ENCODE data around the gene PMPCB. TPM values are rescaled to one million over a fixed set of nuclear protein-coding genes. Genes with fewer than 3 reads are reported as not detected.
"Not testable (repeated sequence)": the region's sequence is repeated elsewhere in the genome, so short reads cannot be mapped to it uniquely, and the experiment has no call there.

Gene PMPCB
- total RNA-seq, 1 experiment from 2014 or later = 74.4 TPM

DNA sequence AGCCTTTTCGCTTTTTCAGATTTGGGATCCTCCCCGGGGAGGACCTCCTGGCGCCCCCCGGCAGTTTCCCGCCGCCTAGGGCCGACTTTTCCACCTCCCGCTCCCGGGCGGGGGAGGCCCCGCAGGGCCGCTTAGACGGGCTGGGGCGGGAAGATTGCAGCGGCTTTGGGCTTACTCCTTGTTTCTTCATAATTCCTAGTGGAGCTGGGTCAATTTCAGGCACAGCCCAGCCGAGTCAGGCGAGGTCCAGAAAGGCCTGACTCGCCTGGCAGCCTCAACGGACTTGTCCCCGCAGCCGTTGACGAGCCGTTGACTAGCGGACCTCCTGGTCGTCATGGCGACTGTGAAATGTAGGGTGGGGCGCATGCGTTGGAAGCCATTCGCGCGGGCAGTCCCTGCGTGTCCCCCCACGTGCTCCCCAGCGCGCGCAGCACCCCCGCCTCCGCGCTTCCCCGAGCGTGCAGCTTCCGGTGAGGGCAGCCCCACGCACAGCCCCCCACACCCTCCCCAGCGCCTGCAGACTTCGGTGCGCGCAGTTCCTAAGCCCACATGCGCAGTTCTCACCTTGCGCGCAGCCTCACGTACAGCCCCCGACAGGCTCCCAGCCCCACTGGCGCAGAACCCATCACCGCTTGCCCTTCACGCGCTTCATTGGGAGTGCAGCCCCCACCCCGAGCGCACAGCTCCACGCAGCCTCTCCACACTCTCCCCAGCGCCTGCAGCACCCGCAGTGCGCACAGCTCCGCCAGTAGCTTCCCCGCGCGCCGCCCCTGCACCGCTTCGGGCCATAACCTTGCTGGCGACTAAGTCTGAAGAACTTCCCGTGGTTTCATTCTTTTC is 17.1 kb upstream of the PMPCB start (continued):
- TF ChIP-seq, protein P1, sequence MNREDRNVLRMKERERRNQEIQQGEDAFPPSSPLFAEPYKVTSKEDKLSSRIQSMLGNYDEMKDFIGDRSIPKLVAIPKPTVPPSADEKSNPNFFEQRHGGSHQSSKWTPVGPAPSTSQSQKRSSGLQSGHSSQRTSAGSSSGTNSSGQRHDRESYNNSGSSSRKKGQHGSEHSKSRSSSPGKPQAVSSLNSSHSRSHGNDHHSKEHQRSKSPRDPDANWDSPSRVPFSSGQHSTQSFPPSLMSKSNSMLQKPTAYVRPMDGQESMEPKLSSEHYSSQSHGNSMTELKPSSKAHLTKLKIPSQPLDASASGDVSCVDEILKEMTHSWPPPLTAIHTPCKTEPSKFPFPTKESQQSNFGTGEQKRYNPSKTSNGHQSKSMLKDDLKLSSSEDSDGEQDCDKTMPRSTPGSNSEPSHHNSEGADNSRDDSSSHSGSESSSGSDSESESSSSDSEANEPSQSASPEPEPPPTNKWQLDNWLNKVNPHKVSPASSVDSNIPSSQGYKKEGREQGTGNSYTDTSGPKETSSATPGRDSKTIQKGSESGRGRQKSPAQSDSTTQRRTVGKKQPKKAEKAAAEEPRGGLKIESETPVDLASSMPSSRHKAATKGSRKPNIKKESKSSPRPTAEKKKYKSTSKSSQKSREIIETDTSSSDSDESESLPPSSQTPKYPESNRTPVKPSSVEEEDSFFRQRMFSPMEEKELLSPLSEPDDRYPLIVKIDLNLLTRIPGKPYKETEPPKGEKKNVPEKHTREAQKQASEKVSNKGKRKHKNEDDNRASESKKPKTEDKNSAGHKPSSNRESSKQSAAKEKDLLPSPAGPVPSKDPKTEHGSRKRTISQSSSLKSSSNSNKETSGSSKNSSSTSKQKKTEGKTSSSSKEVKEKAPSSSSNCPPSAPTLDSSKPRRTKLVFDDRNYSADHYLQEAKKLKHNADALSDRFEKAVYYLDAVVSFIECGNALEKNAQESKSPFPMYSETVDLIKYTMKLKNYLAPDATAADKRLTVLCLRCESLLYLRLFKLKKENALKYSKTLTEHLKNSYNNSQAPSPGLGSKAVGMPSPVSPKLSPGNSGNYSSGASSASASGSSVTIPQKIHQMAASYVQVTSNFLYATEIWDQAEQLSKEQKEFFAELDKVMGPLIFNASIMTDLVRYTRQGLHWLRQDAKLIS (CRISPR knock-in tag; IDR thresholded peaks at IDR 0.05; ENCODE audit: borderline replicate concordance) = peak; percentile 59; the same call in 1 of the 2 replicates

DNA sequence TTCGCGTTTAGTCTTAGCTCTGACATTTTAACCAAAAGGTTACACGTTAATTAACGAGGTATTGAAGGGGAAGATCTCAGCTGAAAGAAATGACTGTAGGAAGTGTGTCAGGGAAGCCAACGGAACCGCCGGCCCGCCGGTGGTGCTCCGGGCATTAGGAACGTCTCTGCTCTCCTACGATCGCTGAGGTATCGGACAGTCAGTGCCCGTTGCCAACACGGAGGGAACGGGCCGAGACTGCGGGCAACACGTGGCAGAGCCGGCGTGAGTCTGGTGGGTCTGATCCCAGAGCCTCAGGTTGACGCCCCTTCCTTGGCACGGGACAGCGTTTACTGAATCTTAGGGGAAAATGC is 16.5 kb upstream of the PMPCB start:
- ATAC-seq; CTCF ChIA-PET; DNase-seq (ENCODE audit: low spot score); POLR2A ChIA-PET; H3K27ac Mint-ChIP-seq; H3K36me3 Mint-ChIP-seq; H3K9me3 Mint-ChIP-seq: not testable (repeated sequence)
- Mint-ChIP-seq H3K4me1 (peaks cover 11% of the 10 kb centered on the region), H3K27me3 (ENCODE audit: low read depth) (peaks cover 59% of the 10 kb centered on the region), H3K4me3 (peak overlapping the region; percentile 86)
- TF ChIP-seq, protein P2, sequence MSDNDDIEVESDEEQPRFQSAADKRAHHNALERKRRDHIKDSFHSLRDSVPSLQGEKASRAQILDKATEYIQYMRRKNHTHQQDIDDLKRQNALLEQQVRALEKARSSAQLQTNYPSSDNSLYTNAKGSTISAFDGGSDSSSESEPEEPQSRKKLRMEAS (CRISPR knock-in tag; IDR thresholded peaks at IDR 0.05) = 0 out of 2 replicates have a peak, but pooled peaks have one; percentile 9
- TF ChIP-seq, protein P3, sequence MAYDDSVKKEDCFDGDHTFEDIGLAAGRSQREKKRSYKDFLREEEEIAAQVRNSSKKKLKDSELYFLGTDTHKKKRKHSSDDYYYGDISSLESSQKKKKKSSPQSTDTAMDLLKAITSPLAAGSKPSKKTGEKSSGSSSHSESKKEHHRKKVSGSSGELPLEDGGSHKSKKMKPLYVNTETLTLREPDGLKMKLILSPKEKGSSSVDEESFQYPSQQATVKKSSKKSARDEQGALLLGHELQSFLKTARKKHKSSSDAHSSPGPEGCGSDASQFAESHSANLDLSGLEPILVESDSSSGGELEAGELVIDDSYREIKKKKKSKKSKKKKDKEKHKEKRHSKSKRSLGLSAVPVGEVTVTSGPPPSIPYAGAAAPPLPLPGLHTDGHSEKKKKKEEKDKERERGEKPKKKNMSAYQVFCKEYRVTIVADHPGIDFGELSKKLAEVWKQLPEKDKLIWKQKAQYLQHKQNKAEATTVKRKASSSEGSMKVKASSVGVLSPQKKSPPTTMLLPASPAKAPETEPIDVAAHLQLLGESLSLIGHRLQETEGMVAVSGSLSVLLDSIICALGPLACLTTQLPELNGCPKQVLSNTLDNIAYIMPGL (CRISPR knock-in tag; IDR thresholded peaks at IDR 0.05) = 0 out of 2 replicates have a peak, but pooled peaks have one; percentile 13

DNA sequence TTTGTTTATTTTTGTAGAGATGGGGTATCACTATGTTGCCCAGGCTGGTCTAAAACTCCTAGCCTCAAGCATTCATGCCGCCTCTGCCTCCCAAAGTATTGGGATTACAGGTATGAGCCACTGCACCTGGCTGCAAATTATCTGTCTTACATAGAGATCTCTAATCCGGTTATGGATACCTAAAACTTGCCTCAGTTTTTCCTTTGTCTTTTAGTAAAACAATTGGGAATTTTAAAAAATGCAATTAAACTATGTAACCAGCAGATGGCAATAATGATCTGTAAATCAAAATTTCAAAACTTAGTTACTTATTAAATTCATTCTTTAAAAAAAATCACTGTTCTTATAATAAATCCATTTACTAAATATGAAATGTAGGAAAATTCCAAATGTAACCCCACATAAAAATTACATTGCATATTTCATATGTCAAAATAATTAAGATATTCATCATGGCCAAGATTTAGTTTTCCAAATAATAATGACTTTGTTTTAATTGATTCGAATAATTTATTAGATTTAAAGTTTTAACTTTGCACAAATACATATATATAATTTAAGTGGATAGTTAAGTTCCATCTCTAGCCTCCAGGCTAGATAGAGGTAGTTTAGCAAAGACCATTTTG is 14.3 kb upstream of the PMPCB start:
- peaks cover 48% of the 10 kb centered on the region for H3K27me3 Mint-ChIP-seq (ENCODE audit: low read depth)

DNA sequence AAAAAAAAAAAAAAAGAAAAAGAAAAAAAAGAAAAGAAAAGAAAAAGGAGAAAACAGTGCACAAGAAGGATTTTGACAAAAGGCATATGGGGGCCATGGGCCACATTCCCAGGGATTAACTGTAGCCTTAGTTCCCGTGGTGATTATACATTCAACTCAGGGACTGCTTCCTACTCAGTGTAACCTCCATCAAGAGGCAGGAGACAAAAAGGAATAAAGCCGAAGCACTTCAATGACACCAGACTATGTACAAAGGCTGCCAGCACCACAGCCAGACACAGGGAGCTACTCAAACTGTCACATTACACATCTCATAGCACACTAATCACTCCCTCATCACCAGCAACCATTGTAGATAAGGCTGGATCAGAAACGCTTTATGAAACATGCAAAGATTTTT is 5.1 kb upstream of the PMPCB start:
- TF ChIP-seq, protein P4, sequence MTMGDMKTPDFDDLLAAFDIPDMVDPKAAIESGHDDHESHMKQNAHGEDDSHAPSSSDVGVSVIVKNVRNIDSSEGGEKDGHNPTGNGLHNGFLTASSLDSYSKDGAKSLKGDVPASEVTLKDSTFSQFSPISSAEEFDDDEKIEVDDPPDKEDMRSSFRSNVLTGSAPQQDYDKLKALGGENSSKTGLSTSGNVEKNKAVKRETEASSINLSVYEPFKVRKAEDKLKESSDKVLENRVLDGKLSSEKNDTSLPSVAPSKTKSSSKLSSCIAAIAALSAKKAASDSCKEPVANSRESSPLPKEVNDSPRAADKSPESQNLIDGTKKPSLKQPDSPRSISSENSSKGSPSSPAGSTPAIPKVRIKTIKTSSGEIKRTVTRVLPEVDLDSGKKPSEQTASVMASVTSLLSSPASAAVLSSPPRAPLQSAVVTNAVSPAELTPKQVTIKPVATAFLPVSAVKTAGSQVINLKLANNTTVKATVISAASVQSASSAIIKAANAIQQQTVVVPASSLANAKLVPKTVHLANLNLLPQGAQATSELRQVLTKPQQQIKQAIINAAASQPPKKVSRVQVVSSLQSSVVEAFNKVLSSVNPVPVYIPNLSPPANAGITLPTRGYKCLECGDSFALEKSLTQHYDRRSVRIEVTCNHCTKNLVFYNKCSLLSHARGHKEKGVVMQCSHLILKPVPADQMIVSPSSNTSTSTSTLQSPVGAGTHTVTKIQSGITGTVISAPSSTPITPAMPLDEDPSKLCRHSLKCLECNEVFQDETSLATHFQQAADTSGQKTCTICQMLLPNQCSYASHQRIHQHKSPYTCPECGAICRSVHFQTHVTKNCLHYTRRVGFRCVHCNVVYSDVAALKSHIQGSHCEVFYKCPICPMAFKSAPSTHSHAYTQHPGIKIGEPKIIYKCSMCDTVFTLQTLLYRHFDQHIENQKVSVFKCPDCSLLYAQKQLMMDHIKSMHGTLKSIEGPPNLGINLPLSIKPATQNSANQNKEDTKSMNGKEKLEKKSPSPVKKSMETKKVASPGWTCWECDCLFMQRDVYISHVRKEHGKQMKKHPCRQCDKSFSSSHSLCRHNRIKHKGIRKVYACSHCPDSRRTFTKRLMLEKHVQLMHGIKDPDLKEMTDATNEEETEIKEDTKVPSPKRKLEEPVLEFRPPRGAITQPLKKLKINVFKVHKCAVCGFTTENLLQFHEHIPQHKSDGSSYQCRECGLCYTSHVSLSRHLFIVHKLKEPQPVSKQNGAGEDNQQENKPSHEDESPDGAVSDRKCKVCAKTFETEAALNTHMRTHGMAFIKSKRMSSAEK (CRISPR knock-in tag; IDR thresholded peaks at IDR 0.05; ENCODE audit: borderline replicate concordance) = no peak
- TF ChIP-seq, protein P5, sequence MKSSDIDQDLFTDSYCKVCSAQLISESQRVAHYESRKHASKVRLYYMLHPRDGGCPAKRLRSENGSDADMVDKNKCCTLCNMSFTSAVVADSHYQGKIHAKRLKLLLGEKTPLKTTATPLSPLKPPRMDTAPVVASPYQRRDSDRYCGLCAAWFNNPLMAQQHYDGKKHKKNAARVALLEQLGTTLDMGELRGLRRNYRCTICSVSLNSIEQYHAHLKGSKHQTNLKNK (CRISPR knock-in tag; IDR thresholded peaks at IDR 0.05) = no peak
- TF ChIP-seq, protein P6, sequence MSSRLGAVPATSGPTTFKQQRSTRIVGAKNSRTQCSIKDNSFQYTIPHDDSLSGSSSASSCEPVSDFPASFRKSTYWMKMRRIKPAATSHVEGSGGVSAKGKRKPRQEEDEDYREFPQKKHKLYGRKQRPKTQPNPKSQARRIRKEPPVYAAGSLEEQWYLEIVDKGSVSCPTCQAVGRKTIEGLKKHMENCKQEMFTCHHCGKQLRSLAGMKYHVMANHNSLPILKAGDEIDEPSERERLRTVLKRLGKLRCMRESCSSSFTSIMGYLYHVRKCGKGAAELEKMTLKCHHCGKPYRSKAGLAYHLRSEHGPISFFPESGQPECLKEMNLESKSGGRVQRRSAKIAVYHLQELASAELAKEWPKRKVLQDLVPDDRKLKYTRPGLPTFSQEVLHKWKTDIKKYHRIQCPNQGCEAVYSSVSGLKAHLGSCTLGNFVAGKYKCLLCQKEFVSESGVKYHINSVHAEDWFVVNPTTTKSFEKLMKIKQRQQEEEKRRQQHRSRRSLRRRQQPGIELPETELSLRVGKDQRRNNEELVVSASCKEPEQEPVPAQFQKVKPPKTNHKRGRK (CRISPR knock-in tag; IDR thresholded peaks at IDR 0.05; ENCODE audit: borderline replicate concordance) = no peak
- TF ChIP-seq MXD4 (CRISPR knock-in tag; IDR thresholded peaks at IDR 0.05; ENCODE audit: borderline replicate concordance) (no peak), GABPB1 (CRISPR knock-in tag; IDR thresholded peaks at IDR 0.05) (no peak)
- TF ChIP-seq, protein P7, sequence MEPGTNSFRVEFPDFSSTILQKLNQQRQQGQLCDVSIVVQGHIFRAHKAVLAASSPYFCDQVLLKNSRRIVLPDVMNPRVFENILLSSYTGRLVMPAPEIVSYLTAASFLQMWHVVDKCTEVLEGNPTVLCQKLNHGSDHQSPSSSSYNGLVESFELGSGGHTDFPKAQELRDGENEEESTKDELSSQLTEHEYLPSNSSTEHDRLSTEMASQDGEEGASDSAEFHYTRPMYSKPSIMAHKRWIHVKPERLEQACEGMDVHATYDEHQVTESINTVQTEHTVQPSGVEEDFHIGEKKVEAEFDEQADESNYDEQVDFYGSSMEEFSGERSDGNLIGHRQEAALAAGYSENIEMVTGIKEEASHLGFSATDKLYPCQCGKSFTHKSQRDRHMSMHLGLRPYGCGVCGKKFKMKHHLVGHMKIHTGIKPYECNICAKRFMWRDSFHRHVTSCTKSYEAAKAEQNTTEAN (CRISPR knock-in tag; IDR thresholded peaks at IDR 0.05) = no peak
- TF ChIP-seq, protein P8, sequence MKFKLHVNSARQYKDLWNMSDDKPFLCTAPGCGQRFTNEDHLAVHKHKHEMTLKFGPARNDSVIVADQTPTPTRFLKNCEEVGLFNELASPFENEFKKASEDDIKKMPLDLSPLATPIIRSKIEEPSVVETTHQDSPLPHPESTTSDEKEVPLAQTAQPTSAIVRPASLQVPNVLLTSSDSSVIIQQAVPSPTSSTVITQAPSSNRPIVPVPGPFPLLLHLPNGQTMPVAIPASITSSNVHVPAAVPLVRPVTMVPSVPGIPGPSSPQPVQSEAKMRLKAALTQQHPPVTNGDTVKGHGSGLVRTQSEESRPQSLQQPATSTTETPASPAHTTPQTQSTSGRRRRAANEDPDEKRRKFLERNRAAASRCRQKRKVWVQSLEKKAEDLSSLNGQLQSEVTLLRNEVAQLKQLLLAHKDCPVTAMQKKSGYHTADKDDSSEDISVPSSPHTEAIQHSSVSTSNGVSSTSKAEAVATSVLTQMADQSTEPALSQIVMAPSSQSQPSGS (CRISPR knock-in tag; IDR thresholded peaks at IDR 0.05; ENCODE audit: borderline replicate concordance, low read depth) = no peak
- POLR2A ChIA-PET = interaction anchor here (1.7 kb wide), 1 partner anchor 21 kb away, joined by 4 read pairs; no protein-coding TSS in a partner anchor
- DNase-seq (ENCODE audit: low spot score) = no peak
- Mint-ChIP-seq H3K27me3 (ENCODE audit: low read depth) (peaks cover 24% of the 10 kb centered on the region), H3K36me3 (no peaks in the 10 kb centered on the region), H3K27ac (no peak overlapping the region), H3K4me1 (peaks cover 8% of the 10 kb centered on the region), H3K4me3 (no peak overlapping the region), H3K9me3 (peaks cover 7% of the 10 kb centered on the region)
- CTCF ChIA-PET = no interaction called here
- ATAC-seq = no peak

More for the DNA sequence above, 14.3 kb upstream of the PMPCB start:
- H3K36me3 Mint-ChIP-seq; POLR2A ChIA-PET; DNase-seq (ENCODE audit: low spot score); ATAC-seq; H3K27ac Mint-ChIP-seq; H3K4me3 Mint-ChIP-seq; H3K9me3 Mint-ChIP-seq; CTCF ChIA-PET: not testable (repeated sequence)
- H3K4me1 Mint-ChIP-seq = peaks cover 13% of the 10 kb centered on the region
